BE2C (cell line): ENCODE measurements around the gene TNPO3.
"Not testable (repeated sequence)": the region's sequence is repeated elsewhere in the genome, so short reads cannot be mapped to it uniquely, and the experiment has no call there.

Experiments
- DNase-seq: peaks from one replicate; pipeline ENCODE4 v3.0.0-alpha.2; 2020
- H3K27me3 ChIP-seq: fragments of 250-450 bp; sonication (Bioruptor Pico); 2 replicates; pipeline ENCODE4 v1.5.1; 2020; ENCODE audit warnings: mild to moderate bottlenecking
- H3K36me3 ChIP-seq: fragments of 250-450 bp; sonication (Bioruptor Pico); 2 replicates; pipeline ENCODE4 v1.5.1; 2020; ENCODE audit warnings: mild to moderate bottlenecking
- H3K4me1 ChIP-seq: fragments of 250-450 bp; sonication (Bioruptor Pico); 2 replicates; pipeline ENCODE4 v1.5.1; 2020
- H3K4me3 ChIP-seq: 2 replicates; pipeline ENCODE4 v1.5.1; 2011; ENCODE audit warnings: low read depth, low read length
- H3K9me3 ChIP-seq: fragments of 250-450 bp; sonication (Bioruptor Pico); 2 replicates; pipeline ENCODE4 v1.5.1; 2020
- TF ChIP-seq, protein P1 (sequence below): IDR thresholded peaks from 2 replicates; pipeline ENCODE4 v1.5.1; 2012; ENCODE audit warnings: mild to moderate bottlenecking, low read depth, low read length

The TNPO3 gene

DNA sequence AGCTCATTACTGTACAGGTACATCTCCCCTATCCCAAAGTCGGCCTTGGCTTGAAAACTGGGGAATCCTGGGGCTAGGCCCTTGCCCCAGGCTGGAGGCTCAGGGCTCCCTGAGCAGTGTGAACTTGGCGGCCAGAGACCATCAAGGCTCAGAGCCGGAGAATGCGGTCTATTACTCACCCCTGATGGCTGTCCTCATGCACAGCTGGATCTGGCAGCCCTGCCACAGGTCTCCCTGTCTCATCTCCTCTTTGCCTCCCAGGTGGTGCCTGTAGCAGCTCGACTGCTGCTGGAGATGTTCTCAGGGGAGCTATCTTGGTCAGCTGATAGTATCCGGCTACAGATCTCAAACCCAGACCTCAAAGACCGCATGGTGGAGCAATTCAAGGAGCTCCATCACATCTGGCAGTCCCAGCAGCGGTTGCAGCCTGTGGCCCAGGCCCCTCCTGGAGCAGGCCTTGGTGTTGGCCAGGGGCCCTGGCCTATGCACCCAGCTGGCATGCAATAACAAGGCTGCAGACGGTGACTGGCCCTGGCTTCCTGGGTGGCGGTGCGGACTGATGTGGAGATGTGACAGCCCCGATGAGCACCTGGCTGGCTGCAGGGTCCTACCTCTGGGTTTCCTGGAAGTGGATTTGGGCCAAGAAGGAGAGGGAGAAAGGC is 106.5 kb downstream of the TNPO3 start:
- peaks cover 12% of the 10 kb centered on the region for H3K36me3 ChIP-seq
- no peaks in the 10 kb centered on the region for H3K27me3 ChIP-seq
- no peak overlapping the region for H3K4me3 ChIP-seq
- H3K9me3 ChIP-seq, result no peaks in the 10 kb centered on the region
- H3K4me1 ChIP-seq, result no peaks in the 10 kb centered on the region; the same call in 1 of the 2 replicates
- TF ChIP-seq, protein P1, sequence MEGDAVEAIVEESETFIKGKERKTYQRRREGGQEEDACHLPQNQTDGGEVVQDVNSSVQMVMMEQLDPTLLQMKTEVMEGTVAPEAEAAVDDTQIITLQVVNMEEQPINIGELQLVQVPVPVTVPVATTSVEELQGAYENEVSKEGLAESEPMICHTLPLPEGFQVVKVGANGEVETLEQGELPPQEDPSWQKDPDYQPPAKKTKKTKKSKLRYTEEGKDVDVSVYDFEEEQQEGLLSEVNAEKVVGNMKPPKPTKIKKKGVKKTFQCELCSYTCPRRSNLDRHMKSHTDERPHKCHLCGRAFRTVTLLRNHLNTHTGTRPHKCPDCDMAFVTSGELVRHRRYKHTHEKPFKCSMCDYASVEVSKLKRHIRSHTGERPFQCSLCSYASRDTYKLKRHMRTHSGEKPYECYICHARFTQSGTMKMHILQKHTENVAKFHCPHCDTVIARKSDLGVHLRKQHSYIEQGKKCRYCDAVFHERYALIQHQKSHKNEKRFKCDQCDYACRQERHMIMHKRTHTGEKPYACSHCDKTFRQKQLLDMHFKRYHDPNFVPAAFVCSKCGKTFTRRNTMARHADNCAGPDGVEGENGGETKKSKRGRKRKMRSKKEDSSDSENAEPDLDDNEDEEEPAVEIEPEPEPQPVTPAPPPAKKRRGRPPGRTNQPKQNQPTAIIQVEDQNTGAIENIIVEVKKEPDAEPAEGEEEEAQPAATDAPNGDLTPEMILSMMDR, result no peak
- peak; percentile 53 for DNase-seq

DNA sequence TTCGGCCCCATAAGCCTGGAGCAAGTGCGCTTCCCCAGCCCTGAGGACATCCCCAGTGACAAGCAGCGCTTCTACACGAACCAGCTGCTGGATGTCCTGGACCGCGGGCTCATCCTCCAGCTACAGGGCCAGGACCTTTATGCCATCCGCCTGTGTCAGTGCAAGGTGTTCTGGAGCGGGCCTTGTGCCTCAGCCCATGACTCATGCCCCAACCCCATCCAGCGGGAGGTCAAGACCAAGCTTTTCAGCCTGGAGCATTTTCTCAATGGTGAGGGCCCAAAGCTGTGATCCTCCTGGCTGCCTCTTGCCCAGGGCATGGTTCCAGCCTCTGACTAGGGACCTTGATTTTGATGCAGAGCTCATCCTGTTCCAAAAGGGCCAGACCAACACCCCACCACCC is 107.1 kb downstream of the TNPO3 start:
- Histone ChIP-seq H3K4me3 (no peak overlapping the region), H3K9me3 (no peaks in the 10 kb centered on the region), H3K36me3 (peaks cover 6% of the 10 kb centered on the region), H3K4me1 (no peaks in the 10 kb centered on the region; the same call in 1 of the 2 replicates), H3K27me3 (no peaks in the 10 kb centered on the region)
- TF ChIP-seq, protein P1, result no peak
- DNase-seq, result no peak

DNA sequence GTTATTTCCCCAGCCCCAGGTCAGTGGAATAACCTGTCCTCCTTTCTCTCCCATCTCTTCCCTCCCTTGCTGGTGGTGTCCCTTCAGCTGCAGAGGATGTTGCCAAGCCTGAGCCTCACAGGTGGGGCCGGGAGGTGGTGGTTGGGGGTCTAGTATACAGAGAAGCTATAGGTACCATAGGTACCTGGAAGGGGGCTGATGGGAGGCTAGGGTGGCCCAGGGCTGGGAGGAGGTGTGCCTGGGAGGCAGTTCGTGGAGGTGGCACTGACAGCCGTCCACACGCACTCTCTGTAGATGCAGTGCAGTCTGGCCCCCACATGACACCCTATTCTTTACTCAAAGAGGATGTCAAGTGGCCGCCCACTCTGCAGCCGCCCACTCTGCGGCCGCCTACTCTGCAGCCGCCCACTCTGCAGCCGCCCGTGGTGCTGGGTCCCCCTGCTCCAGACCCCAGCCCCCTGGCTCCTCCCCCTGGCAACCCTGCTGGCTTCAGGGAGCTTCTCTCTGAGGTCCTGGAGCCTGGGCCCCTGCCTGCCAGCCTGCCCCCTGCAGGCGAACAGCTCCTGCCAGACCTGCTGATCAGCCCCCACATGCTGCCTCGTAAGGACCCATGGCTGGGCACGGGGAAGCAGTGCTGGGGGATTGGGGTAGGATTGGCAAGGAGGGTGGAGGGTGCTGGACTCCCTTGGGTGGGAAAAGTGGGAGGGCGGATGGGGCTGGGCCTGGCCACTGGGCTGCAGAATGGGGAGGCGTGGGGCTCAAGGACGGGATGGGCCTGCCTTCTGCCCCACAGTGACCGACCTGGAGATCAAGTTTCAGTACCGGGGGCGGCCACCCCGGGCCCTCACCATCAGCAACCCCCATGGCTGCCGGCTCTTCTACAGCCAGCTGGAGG is 107.7 kb downstream of the TNPO3 start:
- TF ChIP-seq, protein P1, result peak; percentile 19; the same call in 1 of the 2 replicates
- no peaks in the 10 kb centered on the region for H3K9me3 ChIP-seq
- H3K36me3 ChIP-seq, result no peaks in the 10 kb centered on the region; the same call in none of the 2 replicates
- no peaks in the 10 kb centered on the region for H3K27me3 ChIP-seq
- no peak overlapping the region for H3K4me3 ChIP-seq
- no peaks in the 10 kb centered on the region; the same call in 1 of the 2 replicates for H3K4me1 ChIP-seq
- DNase-seq, result no peak

DNA sequence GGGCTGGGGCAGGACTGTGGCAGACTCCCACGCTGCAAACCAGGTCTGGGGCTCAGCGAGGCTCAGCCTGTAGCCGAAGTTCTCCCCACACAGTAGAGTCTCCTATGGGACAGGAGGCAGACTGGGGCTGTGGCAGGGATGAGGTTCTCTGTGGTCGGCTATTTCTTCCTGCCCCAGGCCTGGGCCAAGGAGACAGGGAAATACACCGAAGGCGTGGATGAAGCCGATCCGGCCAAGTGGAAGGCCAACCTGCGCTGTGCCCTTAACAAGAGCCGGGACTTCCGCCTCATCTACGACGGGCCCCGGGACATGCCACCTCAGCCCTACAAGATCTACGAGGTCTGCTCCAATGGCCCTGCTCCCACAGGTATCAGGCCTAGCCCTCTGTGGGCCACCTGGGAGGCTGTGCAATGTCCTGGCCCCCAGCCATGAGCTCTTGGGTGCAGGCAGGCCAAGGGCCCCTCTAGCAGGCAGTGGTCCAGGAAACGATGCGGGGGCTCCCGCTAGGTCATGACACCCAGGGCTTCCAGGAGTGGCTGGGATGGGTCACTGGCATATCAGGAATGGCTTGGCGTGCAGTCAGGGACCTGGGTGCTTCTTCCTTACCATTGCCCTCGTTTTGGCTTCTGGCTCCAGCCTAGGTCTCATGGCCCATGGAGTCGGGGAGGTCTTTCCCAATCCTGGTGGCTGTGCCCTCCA is 109.1 kb downstream of the TNPO3 start:
- TF ChIP-seq, protein P1, result no peak
- Histone ChIP-seq H3K36me3 (no peaks in the 10 kb centered on the region; the same call in 1 of the 2 replicates), H3K4me3 (no peak overlapping the region), H3K9me3 (no peaks in the 10 kb centered on the region), H3K4me1 (no peaks in the 10 kb centered on the region; the same call in 1 of the 2 replicates), H3K27me3 (no peaks in the 10 kb centered on the region)
- no peak for DNase-seq

DNA sequence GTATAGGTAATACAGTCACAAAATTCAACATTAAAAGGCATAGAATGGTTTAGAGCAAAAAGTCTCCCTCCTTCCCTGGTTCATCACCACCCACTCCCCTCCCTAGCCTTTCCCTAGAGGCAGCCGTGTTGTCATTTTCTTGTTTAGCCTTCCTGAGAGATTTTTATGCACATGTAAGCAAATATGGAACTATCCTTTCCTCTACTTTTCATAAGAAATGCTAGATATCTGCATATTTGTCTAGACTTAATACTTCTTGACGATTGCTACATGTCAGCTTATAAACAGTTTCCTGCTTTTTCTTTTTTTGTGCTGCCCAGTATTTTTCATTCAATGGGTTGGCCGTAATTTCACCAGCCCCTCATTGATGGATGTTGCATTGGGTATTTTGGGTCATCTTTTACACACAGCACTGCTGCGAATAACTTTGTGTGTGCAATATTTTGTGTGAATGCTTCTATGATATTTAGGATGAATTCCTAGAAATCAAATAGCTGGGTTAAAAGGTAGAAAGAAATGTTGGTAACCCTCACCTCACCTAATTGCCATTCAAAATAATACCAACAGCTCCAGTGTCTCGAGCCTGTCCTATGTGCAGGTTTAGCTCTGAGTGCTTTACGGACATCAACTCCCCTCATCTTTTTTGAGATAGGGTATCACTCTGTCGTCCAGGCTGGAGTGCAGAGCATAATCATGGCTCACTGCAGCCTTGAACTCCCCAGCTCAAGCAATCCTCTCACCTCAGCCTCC is 110.2 kb downstream of the TNPO3 start:
- Histone ChIP-seq H3K27me3 (no peaks in the 10 kb centered on the region), H3K36me3 (no peaks in the 10 kb centered on the region), H3K9me3 (no peaks in the 10 kb centered on the region), H3K4me3 (no peak overlapping the region), H3K4me1 (no peaks in the 10 kb centered on the region)
- DNase-seq, result no peak
- TF ChIP-seq, protein P1, result no peak

DNA sequence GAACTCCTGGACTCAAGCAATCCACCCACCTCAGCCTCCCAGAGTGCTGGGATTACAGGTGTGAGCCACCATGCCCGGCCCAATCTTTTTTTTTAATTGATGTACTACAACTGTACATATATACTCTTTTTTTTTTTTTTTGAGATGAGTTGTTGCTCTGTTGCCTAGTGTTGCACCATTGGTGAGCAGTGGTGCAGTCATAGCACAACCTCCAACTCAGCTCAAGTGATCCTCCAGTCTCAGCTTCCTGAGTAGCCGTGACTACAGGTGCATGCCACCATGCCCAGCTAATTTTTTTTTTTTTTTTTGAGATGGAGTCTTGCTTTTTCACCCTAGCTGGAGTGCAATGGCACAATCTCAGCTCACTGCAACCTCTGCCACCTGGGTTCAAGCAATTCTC is 111.7 kb downstream of the TNPO3 start:
- DNase-seq, H3K9me3 ChIP-seq, H3K36me3 ChIP-seq, H3K4me3 ChIP-seq, H3K4me1 ChIP-seq, H3K27me3 ChIP-seq: not testable (repeated sequence)
